ENCODE measurements around the gene PXMP2.
"Not testable (repeated sequence)": the region's sequence is repeated elsewhere in the genome, so short reads cannot be mapped to it uniquely, and the experiment has no call there.

PXMP2 gene

GRCh38 chr12:132736378-132736777 is 49.0 kb downstream of the PXMP2 start:
- intact Hi-C loops (cut with DNase I), result no loop called here
- no peak for DNase-seq

GRCh38 chr12:132736913-132737312 is 49.5 kb downstream of the PXMP2 start:
- DNase-seq, result no peak
- intact Hi-C loops (cut with DNase I), result no loop called here

DNA sequence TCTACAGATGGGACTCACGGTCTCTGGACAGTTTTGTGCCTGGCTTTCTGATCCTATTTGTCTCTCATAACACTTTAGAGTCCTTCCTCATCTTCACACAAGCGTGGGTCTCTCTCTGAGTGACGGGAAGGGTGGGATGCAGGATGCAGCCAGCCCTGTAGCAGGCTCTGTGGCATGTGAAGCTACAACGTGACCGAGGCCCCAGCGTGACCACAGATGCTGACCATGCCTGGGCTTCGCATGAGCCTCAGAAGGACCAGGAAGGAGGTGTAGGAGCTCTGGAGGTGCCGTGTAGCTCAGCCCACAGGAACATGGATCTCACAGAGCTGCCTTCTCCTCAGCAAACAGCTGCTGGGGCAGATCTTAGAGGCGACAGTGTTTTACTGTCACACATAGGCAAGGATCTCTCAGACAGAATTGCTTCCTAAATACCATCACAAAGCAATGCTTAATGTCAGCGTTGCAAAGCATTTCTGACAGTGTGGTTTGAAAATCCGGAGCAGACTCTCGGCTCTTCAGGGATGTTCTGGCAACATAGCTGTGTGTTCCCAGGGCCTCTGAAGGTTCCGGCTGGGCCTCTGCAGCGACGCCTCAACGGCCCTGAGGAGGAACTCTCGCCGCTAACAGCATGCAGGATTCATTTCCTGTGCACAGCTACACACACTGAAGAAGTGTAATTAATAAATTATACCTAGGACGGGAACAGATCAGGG is 52.4 kb downstream of the PXMP2 start:
- intact Hi-C loops (cut with DNase I), result no loop called here
- no peak for DNase-seq

- intact Hi-C loops (cut with DNase I), result no loop called here
- DNase-seq, result no peak
These were observed 52.9 kb downstream of the PXMP2 start for GRCh38 chr12:132740313-132740646.

GRCh38 chr12:132740652-132741051 is 53.3 kb downstream of the PXMP2 start:
- intact Hi-C loops (cut with DNase I), result no loop called here
- DNase-seq, result no peak

DNA sequence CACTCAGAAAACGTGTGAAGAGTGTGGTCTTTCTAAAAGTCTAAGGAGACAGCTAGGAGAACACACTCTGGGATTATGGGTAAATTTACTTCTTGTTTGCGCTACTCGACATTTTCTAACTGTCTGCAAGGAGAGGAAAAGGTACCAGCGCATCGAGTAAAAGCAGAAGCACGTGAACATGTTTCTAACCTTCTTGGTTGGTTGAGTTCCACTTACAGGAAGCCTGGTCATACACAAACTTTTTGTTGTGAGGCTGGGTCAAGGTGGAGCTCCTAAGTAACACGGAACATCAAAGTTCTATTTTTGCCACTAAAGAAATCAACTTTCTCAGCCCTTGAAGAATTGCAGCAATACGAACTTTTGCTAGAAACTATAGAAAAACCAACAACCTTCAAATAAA is 54.2 kb downstream of the PXMP2 start:
- intact Hi-C loops (cut with DNase I), result no loop called here
- DNase-seq, result no peak

GRCh38 chr12:132743831-132744230 is 56.4 kb downstream of the PXMP2 start:
- intact Hi-C loops (cut with DNase I), result no loop called here
- no peak for DNase-seq

- intact Hi-C loops (cut with DNase I), result no loop called here
- DNase-seq, result no peak
These were observed 59.2 kb downstream of the PXMP2 start for GRCh38 chr12:132746613-132747012.

DNA sequence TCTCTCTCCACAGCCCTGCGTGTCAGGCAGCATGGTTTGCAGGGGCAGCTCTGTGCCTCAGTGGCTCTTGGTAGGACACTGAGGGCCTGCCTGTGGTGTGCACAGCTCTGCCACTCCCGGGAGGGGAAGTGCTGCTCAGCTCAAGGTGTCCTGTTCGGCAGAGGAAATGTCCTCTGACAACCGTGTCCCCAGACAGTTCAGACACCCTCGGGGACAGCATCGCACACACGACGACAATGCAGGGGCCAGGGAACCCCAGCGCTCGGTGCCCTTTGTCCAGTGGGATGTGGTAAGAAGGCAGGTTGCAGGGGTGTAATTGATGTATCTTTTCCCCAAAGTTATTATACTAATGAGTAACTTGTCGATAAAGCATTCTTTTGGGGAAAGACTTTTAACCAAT is 60.0 kb downstream of the PXMP2 start:
- intact Hi-C loops (cut with DNase I), result no loop called here
- DNase-seq, result no peak

GRCh38 chr12:132747896-132748295 is 60.5 kb downstream of the PXMP2 start:
- intact Hi-C loops (cut with DNase I), result no loop called here
- no peak for DNase-seq

DNA sequence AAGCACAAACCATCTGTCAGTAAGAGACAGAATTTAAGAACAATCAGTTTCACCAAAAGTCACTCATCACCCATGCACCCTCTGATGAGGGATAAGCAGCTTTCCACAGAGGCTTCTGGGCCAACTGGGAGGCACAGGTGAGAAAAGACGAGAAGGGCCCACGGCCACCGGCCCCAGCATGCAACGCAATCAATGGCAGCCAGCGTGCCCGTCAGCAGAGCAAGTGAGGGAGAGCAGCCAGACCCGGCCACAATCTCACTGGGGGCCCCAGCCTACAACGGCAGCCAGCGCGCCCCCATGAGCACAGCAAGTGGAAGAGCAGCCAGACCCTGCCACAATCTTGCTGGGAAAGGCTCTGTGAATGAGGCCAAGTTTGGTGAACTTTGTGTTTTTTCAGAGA is 60.9 kb downstream of the PXMP2 start:
- no peak for DNase-seq

DNA sequence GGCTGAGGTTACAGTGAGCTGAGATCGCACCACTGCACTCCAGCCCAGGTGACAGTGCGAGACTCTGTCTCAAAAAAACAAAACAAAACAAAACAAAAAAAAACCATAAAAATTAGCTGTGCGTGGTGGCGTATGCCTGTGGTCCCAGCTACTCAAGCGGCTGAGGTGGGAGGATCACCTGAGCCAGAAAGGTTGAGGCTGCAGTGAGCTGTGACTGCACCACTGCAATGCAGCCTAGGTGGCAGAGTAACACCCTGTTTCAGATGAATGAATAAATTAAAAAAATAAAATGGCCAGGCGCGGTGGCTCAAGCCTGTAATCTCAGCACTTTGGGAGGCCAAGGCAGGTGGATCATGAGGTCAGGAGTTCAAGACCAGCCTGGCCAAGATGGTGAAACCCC is 66.3 kb downstream of the PXMP2 start:
- DNase-seq, result peak in 7 of 42 donors; percentile 34 to 55 (median 41)
- intact Hi-C loops (cut with DNase I), result not testable (repeated sequence)

More for the DNA sequence above, 60.9 kb downstream of the PXMP2 start:
- intact Hi-C loops (cut with DNase I), result no loop called here

- intact Hi-C loops (cut with DNase I), result no loop called here
- no peak for DNase-seq
These were observed 67.0 kb downstream of the PXMP2 start for GRCh38 chr12:132754160-132754932.
